ENCODE data around the gene OR51A2. TPM values are rescaled to one million over a fixed set of nuclear protein-coding genes. Genes with fewer than 3 reads are reported as not detected.

OR51A2 gene
- total and polyA plus RNA-seq, 12 donors: not detected

DNA sequence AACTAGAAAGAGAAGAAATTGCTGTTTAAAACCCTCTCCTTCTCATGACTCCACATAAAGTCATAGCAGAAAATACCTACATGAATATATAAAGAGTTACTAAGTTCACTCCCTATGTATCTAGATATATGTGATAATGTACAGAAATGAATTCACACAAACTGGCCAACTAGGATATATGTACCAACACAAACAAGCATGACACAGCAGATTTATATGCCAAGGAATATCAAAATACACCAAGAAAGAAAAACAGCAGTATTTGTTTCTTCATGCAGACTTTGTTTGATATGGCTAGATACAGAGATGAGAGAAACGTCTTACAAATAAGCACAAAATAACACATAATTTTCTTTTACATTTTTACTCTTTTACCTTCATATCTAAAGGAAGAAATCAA is 33.2 kb downstream of the OR51A2 start:
- 66 to 74% methylated on average over 1 of the region's 1 CpG for WGBS, 2 donors
- H3K27me3 ChIP-seq: no peaks in the 10 kb centered on the region
- intact Hi-C loops (cut with DNase I): no loop called here
- DNase-seq: no peak
- H3K27ac ChIP-seq: no peak overlapping the region
- H3K4me3 ChIP-seq: no peak overlapping the region
- no peak for ATAC-seq
- H3K9me3 ChIP-seq: no peaks in the 10 kb centered on the region
- TF ChIP-seq, protein P1, sequence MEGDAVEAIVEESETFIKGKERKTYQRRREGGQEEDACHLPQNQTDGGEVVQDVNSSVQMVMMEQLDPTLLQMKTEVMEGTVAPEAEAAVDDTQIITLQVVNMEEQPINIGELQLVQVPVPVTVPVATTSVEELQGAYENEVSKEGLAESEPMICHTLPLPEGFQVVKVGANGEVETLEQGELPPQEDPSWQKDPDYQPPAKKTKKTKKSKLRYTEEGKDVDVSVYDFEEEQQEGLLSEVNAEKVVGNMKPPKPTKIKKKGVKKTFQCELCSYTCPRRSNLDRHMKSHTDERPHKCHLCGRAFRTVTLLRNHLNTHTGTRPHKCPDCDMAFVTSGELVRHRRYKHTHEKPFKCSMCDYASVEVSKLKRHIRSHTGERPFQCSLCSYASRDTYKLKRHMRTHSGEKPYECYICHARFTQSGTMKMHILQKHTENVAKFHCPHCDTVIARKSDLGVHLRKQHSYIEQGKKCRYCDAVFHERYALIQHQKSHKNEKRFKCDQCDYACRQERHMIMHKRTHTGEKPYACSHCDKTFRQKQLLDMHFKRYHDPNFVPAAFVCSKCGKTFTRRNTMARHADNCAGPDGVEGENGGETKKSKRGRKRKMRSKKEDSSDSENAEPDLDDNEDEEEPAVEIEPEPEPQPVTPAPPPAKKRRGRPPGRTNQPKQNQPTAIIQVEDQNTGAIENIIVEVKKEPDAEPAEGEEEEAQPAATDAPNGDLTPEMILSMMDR (IDR thresholded peaks at IDR 0.05): no peak
- no peaks in the 10 kb centered on the region for H3K36me3 ChIP-seq
- H3K4me1 ChIP-seq: no peaks in the 10 kb centered on the region

DNA sequence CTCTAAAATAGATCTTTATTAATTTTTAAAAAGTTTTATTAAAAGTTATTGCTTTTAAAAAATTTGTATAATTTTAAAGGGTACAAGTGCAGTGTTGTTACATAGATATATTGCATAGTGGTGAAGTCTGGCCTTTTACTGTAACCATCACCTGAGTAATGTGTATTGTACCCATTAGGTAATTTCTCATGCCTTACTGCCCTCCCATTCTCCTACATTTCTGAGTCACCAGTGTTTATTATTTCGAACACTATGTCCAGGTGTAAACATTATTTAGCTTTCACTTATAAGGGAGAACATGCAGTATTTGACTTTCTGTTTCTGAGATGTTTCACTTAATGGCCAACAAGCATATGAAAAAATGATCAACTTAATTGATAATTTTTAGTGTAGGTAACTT is 33.7 kb downstream of the OR51A2 start:
- ATAC-seq: no peak
- Histone ChIP-seq H3K4me3 (no peak overlapping the region), H3K36me3 (no peaks in the 10 kb centered on the region), H3K27ac (no peak overlapping the region), H3K9me3 (no peaks in the 10 kb centered on the region), H3K4me1 (no peaks in the 10 kb centered on the region), H3K27me3 (no peaks in the 10 kb centered on the region)
- intact Hi-C loops (cut with DNase I): no loop called here
- DNase-seq: no peak
- WGBS, 2 donors: 81% methylated on average over 1 of the region's 1 CpG
- TF ChIP-seq, protein P1 (IDR thresholded peaks at IDR 0.05): no peak

DNA sequence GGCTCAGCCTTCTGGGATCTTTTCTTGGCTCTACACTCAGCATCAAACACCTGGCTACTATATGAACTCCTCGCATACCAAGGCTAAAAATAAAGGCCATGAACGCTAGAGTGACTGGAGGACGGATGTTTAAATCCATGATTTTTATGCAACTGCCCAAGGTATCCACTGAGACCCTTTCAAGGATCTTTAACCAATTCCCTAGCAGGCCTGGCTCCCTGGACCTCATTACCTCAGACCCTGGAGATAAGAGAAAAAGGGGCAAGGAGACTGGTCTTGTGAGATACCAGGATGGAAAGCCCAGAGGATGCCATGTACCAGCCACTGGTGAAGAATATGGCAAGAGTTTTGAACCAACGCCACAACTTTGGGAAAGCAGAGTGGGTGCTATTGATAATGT is 36.3 kb downstream of the OR51A2 start, which contains the start of gene OR51G2:
OR51G2 (minus strand) TSS at position 101 of the 400 bp plus-strand sequence. CDS start 3,687 bp downstream, outside the sequence.
- no peaks in the 10 kb centered on the region for H3K4me1 ChIP-seq
- no peaks in the 10 kb centered on the region for H3K36me3 ChIP-seq
- TF ChIP-seq, protein P1 (IDR thresholded peaks at IDR 0.05): no peak
- H3K27me3 ChIP-seq: no peaks in the 10 kb centered on the region
- no peak for ATAC-seq
- WGBS, 2 donors: 73 to 81% methylated on average over 4 of the region's 4 CpGs
- DNase-seq: no peak
- H3K9me3 ChIP-seq: no peaks in the 10 kb centered on the region
- H3K27ac ChIP-seq: no peak within 1 kb of the TSS
- intact Hi-C loops (cut with DNase I): loop anchor here in 1 of 10 donors (10.0 kb wide), 1 partner anchor 46 kb away; no protein-coding TSS in a partner anchor
- no peak within 1 kb of the TSS for H3K4me3 ChIP-seq

DNA sequence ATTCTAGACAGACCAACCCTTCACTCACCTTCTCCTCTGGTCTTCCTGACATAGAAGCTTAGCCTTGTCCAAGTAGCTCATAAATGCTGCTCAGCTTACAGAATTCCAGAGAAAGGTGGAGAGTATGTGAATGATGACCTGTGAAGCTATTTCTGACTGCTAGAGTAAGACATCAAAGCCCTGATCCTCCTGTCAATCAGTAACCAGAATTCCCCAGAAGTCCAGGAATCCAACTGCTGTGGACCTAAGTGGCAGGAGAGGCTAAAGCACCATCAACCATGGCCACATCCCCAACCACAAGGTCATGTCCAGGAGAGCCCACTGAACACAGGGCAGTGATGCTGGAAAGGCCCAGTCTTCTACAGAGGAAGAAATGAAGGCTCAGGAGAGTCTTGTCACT is 38.9 kb downstream of the OR51A2 start:
- H3K36me3 ChIP-seq: no peaks in the 10 kb centered on the region
- H3K9me3 ChIP-seq: no peaks in the 10 kb centered on the region
- ATAC-seq (no peak), DNase-seq (no peak)
- no peaks in the 10 kb centered on the region for H3K27me3 ChIP-seq
- TF ChIP-seq, protein P1 (IDR thresholded peaks at IDR 0.05): no peak
- H3K27ac ChIP-seq: no peak overlapping the region
- no peak overlapping the region for H3K4me3 ChIP-seq
- intact Hi-C loops (cut with DNase I): loop anchor here in 1 of 10 donors (10.0 kb wide), 1 partner anchor 48 kb away; no protein-coding TSS in a partner anchor
- no peaks in the 10 kb centered on the region for H3K4me1 ChIP-seq

Other genes starting within 250 kb of the OR51A2 start
- not detected for gene OR51F1, start 185.8 kb downstream of the OR51A2 start, total RNA-seq
- gene OR51F1, start 185.8 kb downstream of the OR51A2 start, polyA plus RNA-seq: not detected
- gene OR52R1, start 151.3 kb downstream of the OR51A2 start, total RNA-seq: not detected
- gene OR52R1, start 151.3 kb downstream of the OR51A2 start, polyA plus RNA-seq: not detected
- gene OR51F2, start 134.4 kb downstream of the OR51A2 start, total RNA-seq: not detected
- not detected for gene OR51F2, start 134.4 kb downstream of the OR51A2 start, polyA plus RNA-seq
- not detected for gene OR51S1, start 106.5 kb downstream of the OR51A2 start, total RNA-seq
- not detected for gene OR51S1, start 106.5 kb downstream of the OR51A2 start, polyA plus RNA-seq
- gene OR51T1, start 73.8 kb downstream of the OR51A2 start, total RNA-seq: not detected
- not detected for gene OR51T1, start 73.8 kb downstream of the OR51A2 start, polyA plus RNA-seq
- not detected for gene OR51A7, start 51.9 kb downstream of the OR51A2 start, total RNA-seq
- gene OR51A7, start 51.9 kb downstream of the OR51A2 start, polyA plus RNA-seq: not detected
- gene OR51G2, start 36.4 kb downstream of the OR51A2 start, total RNA-seq: not detected
- gene OR51G2, start 36.4 kb downstream of the OR51A2 start, polyA plus RNA-seq: not detected
- gene OR51G1, start 31.4 kb downstream of the OR51A2 start, total RNA-seq: not detected
- gene OR51G1, start 31.4 kb downstream of the OR51A2 start, polyA plus RNA-seq: not detected
- not detected for gene OR51A4, start 8.1 kb downstream of the OR51A2 start, total RNA-seq
- not detected for gene OR51A4, start 8.1 kb downstream of the OR51A2 start, polyA plus RNA-seq
- gene OR51L1, start 39.1 kb upstream of the OR51A2 start, total RNA-seq: not detected
- not detected for gene OR51L1, start 39.1 kb upstream of the OR51A2 start, polyA plus RNA-seq
- gene OR52J3, start 90.8 kb upstream of the OR51A2 start, total RNA-seq: not detected
- gene OR52J3, start 90.8 kb upstream of the OR51A2 start, polyA plus RNA-seq: not detected
- not detected for gene OR52E2, start 103.9 kb upstream of the OR51A2 start, total RNA-seq
- gene OR52E2, start 103.9 kb upstream of the OR51A2 start, polyA plus RNA-seq: not detected
- gene OR52E1, start 113.9 kb upstream of the OR51A2 start, total RNA-seq: not detected
- not detected for gene OR52E1, start 113.9 kb upstream of the OR51A2 start, polyA plus RNA-seq
- gene OR52A5, start 182.6 kb upstream of the OR51A2 start, total RNA-seq: not detected
- gene OR52A5, start 182.6 kb upstream of the OR51A2 start, polyA plus RNA-seq: not detected
- gene OR52A1, start 199.0 kb upstream of the OR51A2 start, total RNA-seq: not detected
- not detected for gene OR52A1, start 199.0 kb upstream of the OR51A2 start, polyA plus RNA-seq
- gene OR51V1, start 245.0 kb upstream of the OR51A2 start, total RNA-seq: not detected
- not detected for gene OR51V1, start 245.0 kb upstream of the OR51A2 start, polyA plus RNA-seq

Measured in heart right ventricle (tissue), 16 donors.